HL-60 (cell line): ENCODE measurements around the gene FZD2.

Source experiments
- CTCF ChIP-seq: IDR thresholded peaks from one replicate; pipeline ENCODE4 v1.5.1; 2011; ENCODE audit warnings: low read length, control low read depth, inconsistent platforms; ENCODE audit not compliant: insufficient read depth
- GABPA ChIP-seq: IDR thresholded peaks from 2 replicates; pipeline ENCODE4 v1.6.1; 2012; ENCODE audit warnings: low read depth
- POLR2AphosphoS5 ChIP-seq: IDR thresholded peaks from 2 replicates; pipeline ENCODE4 v1.6.1; 2012; ENCODE audit warnings: low read depth
- SPI1 ChIP-seq: IDR thresholded peaks from 2 replicates; pipeline ENCODE4 v1.6.1; 2012; ENCODE audit warnings: low read depth, mild to moderate bottlenecking, borderline replicate concordance

GRCh38 chr17:44607836-44608690, 50.8 kb downstream of the FZD2 start:
- TF ChIP-seq CTCF (no peak), GABPA (no peak), POLR2AphosphoS5 (no peak), SPI1 (no peak)
